Measurements from ENCODE around the gene ZWILCH.

The ZWILCH gene

GRCh38 chr15:66572146-66572545 lies 67.0 kb downstream of the ZWILCH start:
- DNase-seq (ENCODE audit: low read depth) = no peak
- no peak overlapping the region for H3K4me3 ChIP-seq (ENCODE audit: low read depth, low read length)
- TF ChIP-seq, protein P1, sequence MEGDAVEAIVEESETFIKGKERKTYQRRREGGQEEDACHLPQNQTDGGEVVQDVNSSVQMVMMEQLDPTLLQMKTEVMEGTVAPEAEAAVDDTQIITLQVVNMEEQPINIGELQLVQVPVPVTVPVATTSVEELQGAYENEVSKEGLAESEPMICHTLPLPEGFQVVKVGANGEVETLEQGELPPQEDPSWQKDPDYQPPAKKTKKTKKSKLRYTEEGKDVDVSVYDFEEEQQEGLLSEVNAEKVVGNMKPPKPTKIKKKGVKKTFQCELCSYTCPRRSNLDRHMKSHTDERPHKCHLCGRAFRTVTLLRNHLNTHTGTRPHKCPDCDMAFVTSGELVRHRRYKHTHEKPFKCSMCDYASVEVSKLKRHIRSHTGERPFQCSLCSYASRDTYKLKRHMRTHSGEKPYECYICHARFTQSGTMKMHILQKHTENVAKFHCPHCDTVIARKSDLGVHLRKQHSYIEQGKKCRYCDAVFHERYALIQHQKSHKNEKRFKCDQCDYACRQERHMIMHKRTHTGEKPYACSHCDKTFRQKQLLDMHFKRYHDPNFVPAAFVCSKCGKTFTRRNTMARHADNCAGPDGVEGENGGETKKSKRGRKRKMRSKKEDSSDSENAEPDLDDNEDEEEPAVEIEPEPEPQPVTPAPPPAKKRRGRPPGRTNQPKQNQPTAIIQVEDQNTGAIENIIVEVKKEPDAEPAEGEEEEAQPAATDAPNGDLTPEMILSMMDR (IDR thresholded peaks at IDR 0.05; ENCODE audit: control insufficient read depth, extremely low read depth, insufficient read depth) = no peak

DNA sequence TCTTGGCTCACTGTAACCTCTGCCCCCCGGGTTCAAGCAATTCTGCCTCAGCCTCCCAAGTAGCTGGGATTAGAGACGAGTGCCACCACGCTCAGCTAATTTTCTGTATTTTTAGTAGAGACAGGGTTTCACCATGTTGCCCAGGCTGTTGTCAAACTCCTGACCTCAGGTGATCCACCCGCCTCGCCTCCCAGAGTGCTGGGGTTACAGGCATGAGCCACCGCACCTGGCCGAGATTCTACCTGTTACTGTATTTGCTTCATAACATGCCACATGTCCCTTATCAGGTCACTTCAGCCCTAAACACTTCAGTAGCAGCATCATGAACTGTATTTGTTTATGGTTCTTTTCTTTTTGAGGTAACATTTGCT lies 68.2 kb downstream of the ZWILCH start:
- DNase-seq (ENCODE audit: low read depth) = no peak
- no peak overlapping the region for H3K4me3 ChIP-seq (ENCODE audit: low read depth, low read length)
- TF ChIP-seq, protein P1 (IDR thresholded peaks at IDR 0.05; ENCODE audit: control insufficient read depth, extremely low read depth, insufficient read depth) = no peak

- no peak for DNase-seq (ENCODE audit: low read depth)
- TF ChIP-seq, protein P1 (IDR thresholded peaks at IDR 0.05; ENCODE audit: control insufficient read depth, extremely low read depth, insufficient read depth) = no peak
- no peak overlapping the region for H3K4me3 ChIP-seq (ENCODE audit: low read depth, low read length)
Observed at GRCh38 chr15:66573719-66574595, 68.8 kb downstream of the ZWILCH start.

- no peak overlapping the region for H3K4me3 ChIP-seq (ENCODE audit: low read depth, low read length)
- TF ChIP-seq, protein P1 (IDR thresholded peaks at IDR 0.05; ENCODE audit: control insufficient read depth, extremely low read depth, insufficient read depth) = no peak
- no peak for DNase-seq (ENCODE audit: low read depth)
Observed at GRCh38 chr15:66574596-66574950, 69.4 kb downstream of the ZWILCH start.

- no peak for DNase-seq (ENCODE audit: low read depth)
- TF ChIP-seq, protein P1 (IDR thresholded peaks at IDR 0.05; ENCODE audit: control insufficient read depth, extremely low read depth, insufficient read depth) = no peak
- H3K4me3 ChIP-seq (ENCODE audit: low read depth, low read length) = no peak overlapping the region
Observed at GRCh38 chr15:66578286-66578875, 73.3 kb downstream of the ZWILCH start.

DNA sequence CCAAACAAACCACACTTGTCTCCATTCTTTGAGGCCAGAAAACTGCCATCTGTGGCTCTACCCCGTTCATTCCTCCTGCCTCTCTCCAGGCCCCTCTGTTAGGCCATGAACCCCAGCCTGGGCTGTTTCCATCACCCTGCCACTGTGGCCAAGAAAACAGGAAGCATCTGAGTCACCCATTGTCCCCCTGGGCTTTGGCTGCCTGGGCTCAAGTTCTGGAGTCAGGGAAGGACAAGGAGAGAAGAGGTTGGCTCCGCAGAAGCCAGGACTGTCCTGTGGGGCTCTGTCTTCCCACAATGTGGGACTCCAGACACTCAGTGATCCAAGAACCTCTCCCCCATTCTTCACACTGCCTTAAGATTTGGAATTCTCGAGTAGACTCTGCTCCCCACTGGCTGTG lies 75.5 kb downstream of the ZWILCH start:
- no peak for DNase-seq (ENCODE audit: low read depth)
- TF ChIP-seq, protein P1 (IDR thresholded peaks at IDR 0.05; ENCODE audit: control insufficient read depth, extremely low read depth, insufficient read depth) = no peak
- H3K4me3 ChIP-seq (ENCODE audit: low read depth, low read length) = no peak overlapping the region

Data from LNCaP clone FGC (cell line).